Adrenal gland (tissue), 5 donors: ENCODE data around the gene CUX1.

Experiments
- POLR2A ChIP-seq, 2 donors: fragments of 450-650 bp; IDR thresholded peaks; one replicate each; pipeline ENCODE4 v1.6.1; 2017; ENCODE audit warnings: antibody characterized with exemption in 2 of 2, mild to moderate bottlenecking in 2 of 2, moderate library complexity in 1 of 2
- TF ChIP-seq, protein P1 (sequence below), 6 experiments: fragments of 450-650 bp in 4 of 6; fragments of 200-600 bp in 2 of 6; sonication (generic) in 1 of 6; IDR thresholded peaks; 1 replicate in 5 of 6; 2 replicates in 1 of 6; pipeline versions ENCODE4 v1.5.1 to v1.8.0; 2016 to 2021; ENCODE audit warnings: antibody characterized with exemption in 6 of 6, mild to moderate bottlenecking in 2 of 6, moderate library complexity in 1 of 6
- donor health status: DM: no; HTN: no; CAD: no.

DNA sequence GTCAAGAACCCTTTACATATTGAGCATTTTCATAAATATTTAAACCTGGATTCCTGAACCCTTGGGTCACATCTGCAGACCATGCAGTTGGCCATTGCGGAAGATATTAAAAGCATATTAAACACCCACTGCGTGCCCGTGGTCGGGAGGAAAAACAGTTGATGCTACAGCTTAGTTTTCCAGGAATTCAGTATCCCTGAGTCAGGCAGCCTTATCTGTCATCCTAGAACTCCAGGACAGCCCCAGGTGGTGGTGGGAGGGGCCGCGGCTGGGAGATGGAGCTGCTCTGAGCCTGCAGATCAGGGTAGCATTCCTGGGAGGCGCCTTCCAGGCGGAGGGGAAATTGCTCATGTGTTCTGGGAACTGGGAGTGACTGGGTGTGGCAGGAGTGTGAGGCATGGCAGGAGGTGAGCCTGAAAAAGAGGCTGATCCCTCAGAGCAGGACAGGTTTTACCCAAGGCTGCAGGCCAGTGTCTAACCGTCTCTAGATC, 246.3 kb downstream of the CUX1 start:
- no peak for TF ChIP-seq POLR2A (IDR thresholded peaks at IDR 0.05)
- TF ChIP-seq, protein P1, sequence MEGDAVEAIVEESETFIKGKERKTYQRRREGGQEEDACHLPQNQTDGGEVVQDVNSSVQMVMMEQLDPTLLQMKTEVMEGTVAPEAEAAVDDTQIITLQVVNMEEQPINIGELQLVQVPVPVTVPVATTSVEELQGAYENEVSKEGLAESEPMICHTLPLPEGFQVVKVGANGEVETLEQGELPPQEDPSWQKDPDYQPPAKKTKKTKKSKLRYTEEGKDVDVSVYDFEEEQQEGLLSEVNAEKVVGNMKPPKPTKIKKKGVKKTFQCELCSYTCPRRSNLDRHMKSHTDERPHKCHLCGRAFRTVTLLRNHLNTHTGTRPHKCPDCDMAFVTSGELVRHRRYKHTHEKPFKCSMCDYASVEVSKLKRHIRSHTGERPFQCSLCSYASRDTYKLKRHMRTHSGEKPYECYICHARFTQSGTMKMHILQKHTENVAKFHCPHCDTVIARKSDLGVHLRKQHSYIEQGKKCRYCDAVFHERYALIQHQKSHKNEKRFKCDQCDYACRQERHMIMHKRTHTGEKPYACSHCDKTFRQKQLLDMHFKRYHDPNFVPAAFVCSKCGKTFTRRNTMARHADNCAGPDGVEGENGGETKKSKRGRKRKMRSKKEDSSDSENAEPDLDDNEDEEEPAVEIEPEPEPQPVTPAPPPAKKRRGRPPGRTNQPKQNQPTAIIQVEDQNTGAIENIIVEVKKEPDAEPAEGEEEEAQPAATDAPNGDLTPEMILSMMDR (IDR thresholded peaks at IDR 0.05) = no peak
